ENCODE measurements around the gene CUL1.

CUL1 gene

GRCh38 chr7:148698397-148699023 is at the start of gene CUL1:
Gene CUL1, plus strand, starts transcription at chr7:148698903. Its CDS starts 31,220 bp downstream, at chr7:148730123.
- Histone ChIP-seq H3K27me3 (ENCODE audit: low read depth, low read length) (no peaks in the 10 kb centered on the region), H3K36me3 (ENCODE audit: control insufficient read depth in 1 of 2, insufficient read depth in 2 of 2, low read length in 2 of 2) (no peaks in the 10 kb centered on the region), H3K9me3 (ENCODE audit: control insufficient read depth in 1 of 2, low read length in 2 of 2) (no peaks in the 10 kb centered on the region), H3K4me3 (ENCODE audit: low read depth in 1 of 2, low read length in 2 of 2) (peak within 1 kb of the TSS; percentile 90 to 91), H3K27ac (ENCODE audit: low read length) (peak within 1 kb of the TSS; percentile 87), H3K4me1 (ENCODE audit: control insufficient read depth in 1 of 2, insufficient read depth in 2 of 2, low read length in 2 of 2) (peaks cover 16 to 33% of the 10 kb centered on the region in 2 donors)

DNA sequence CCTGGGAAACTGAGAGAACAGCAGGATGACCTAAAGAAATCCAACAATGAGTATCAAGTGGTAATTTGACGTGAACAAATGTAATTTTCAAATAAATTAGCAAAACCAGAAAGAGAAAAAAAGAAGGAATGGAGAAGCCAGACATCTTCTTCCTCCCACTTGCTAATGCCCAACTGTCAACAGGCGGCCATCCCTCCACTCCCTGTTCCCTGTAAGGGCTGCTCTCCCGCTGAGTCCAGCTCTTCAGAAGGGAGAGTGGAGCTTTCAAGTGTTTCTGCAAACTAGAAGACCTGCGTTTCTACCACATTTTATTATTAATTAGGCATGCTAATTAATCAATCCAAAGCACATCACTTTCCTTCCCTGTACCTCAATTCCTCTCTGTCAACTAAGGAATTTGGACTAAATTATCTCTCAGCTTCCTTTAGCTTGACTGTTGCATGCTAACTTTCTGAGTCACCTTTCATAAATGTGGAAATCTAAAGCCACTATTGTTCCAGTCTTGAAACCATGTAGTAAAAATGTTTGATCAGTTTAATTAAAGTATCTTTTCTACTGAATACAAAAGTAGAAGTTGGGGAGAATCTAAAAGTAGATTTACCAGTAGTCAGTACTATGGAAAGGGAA is 48.4 kb upstream of the CUL1 start:
- Histone ChIP-seq H3K27me3 (ENCODE audit: low read depth, low read length) (no peaks in the 10 kb centered on the region), H3K4me3 (ENCODE audit: low read depth in 1 of 2, low read length in 2 of 2) (no peak overlapping the region), H3K9me3 (ENCODE audit: control insufficient read depth in 1 of 2, low read length in 2 of 2) (no peaks in the 10 kb centered on the region)

DNA sequence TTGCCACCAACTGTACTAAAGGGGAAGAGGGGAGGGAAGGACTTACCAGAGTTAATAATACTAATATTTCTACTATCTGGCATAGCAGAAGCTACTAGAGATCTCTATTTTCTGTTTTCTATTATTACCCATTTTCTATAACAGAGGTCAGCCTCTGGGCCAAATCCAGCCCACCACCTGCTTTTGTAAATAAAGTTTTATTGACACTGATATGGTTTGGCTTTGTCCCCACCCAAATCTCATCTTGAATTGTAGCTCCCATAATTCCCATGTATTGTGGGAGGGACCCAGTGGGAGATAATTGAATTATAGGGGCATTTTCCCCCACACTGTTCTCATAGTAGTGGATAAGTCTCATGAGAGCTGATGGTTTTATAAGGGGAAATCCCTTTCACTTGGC is 45.9 kb upstream of the CUL1 start:
- Histone ChIP-seq H3K36me3 (ENCODE audit: control insufficient read depth in 1 of 2, insufficient read depth in 2 of 2, low read length in 2 of 2) (no peaks in the 10 kb centered on the region), H3K27ac (ENCODE audit: low read length) (no peak overlapping the region), H3K27me3 (ENCODE audit: low read depth, low read length) (no peaks in the 10 kb centered on the region), H3K9me3 (ENCODE audit: control insufficient read depth in 1 of 2, low read length in 2 of 2) (no peaks in the 10 kb centered on the region), H3K4me3 (ENCODE audit: low read depth in 1 of 2, low read length in 2 of 2) (no peak overlapping the region), H3K4me1 (ENCODE audit: control insufficient read depth in 1 of 2, insufficient read depth in 2 of 2, low read length in 2 of 2) (no peaks in the 10 kb centered on the region)

More for the DNA sequence above, 48.4 kb upstream of the CUL1 start:
- Histone ChIP-seq H3K27ac (ENCODE audit: low read length) (no peak overlapping the region), H3K4me1 (ENCODE audit: control insufficient read depth in 1 of 2, insufficient read depth in 2 of 2, low read length in 2 of 2) (no peaks in the 10 kb centered on the region), H3K36me3 (ENCODE audit: control insufficient read depth in 1 of 2, insufficient read depth in 2 of 2, low read length in 2 of 2) (no peaks in the 10 kb centered on the region)

DNA sequence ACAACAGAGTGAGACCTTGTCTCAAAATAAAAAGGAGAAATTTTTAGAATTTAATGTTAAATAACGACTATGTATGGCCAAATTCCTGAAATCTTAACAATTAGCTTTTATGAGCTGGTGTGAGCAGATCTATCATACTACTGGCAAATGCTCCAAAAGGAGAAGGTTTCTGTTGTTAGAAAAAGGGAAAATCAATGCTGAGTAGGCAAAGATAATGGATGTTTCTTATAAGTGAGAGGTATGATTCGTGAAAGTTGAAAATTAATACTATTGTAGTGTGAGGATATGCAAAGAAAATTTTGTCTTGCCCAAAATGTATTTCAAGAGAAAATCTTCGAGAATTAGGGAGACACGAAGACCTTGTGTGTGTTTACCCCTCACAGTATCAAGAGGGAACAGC is 40.8 kb upstream of the CUL1 start:
- Histone ChIP-seq H3K27me3 (ENCODE audit: low read depth, low read length) (no peaks in the 10 kb centered on the region), H3K4me1 (ENCODE audit: control insufficient read depth in 1 of 2, insufficient read depth in 2 of 2, low read length in 2 of 2) (no peaks in the 10 kb centered on the region), H3K9me3 (ENCODE audit: control insufficient read depth in 1 of 2, low read length in 2 of 2) (no peaks in the 10 kb centered on the region), H3K36me3 (ENCODE audit: control insufficient read depth in 1 of 2, insufficient read depth in 2 of 2, low read length in 2 of 2) (no peaks in the 10 kb centered on the region), H3K4me3 (ENCODE audit: low read depth in 1 of 2, low read length in 2 of 2) (no peak overlapping the region), H3K27ac (ENCODE audit: low read length) (no peak overlapping the region)

DNA sequence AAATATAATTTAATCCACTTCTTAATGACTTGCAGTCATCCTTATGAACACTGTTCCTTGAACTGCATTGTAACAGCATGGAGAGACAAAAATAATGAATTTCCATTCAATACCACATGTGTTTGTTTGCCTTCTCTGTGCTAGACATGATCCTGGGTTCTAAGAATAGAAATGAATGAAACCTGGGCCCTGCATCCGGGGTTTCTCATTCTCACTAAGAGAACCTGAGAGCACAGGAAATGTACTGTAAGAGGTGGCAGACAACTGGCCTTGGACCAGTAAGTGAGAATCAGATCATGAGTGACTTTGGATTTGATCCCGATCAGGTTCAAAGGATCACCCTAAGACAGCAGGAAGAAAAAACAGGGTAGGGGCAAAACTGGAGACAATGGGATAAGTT is 37.2 kb upstream of the CUL1 start:
- Histone ChIP-seq H3K27ac (ENCODE audit: low read length) (no peak overlapping the region), H3K36me3 (ENCODE audit: control insufficient read depth in 1 of 2, insufficient read depth in 2 of 2, low read length in 2 of 2) (no peaks in the 10 kb centered on the region), H3K9me3 (ENCODE audit: control insufficient read depth in 1 of 2, low read length in 2 of 2) (no peaks in the 10 kb centered on the region), H3K4me3 (ENCODE audit: low read depth in 1 of 2, low read length in 2 of 2) (no peak overlapping the region), H3K27me3 (ENCODE audit: low read depth, low read length) (no peaks in the 10 kb centered on the region), H3K4me1 (ENCODE audit: control insufficient read depth in 1 of 2, insufficient read depth in 2 of 2, low read length in 2 of 2) (no peaks in the 10 kb centered on the region)

DNA sequence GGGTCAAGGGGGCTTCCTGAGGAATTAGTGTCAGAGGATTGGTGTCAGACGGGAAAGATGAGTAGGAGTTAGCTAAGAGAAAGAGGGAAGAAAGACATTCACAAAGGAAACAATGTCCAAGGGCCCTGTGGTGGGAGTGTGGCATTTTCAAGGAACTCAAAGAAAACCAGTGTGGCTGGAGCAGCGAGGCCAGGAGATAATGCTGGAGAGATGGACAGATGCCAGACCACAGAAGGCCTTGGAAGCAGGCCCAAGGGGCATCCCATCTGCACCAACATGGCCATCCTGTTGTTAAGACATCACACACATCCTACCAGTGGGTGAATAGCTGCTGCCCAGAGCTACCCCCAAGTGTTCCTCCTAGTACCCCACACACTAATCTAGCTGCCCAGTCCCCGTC is 36.1 kb upstream of the CUL1 start:
- Histone ChIP-seq H3K27ac (ENCODE audit: low read length) (no peak overlapping the region), H3K36me3 (ENCODE audit: control insufficient read depth in 1 of 2, insufficient read depth in 2 of 2, low read length in 2 of 2) (no peaks in the 10 kb centered on the region), H3K9me3 (ENCODE audit: control insufficient read depth in 1 of 2, low read length in 2 of 2) (no peaks in the 10 kb centered on the region), H3K4me3 (ENCODE audit: low read depth in 1 of 2, low read length in 2 of 2) (no peak overlapping the region), H3K4me1 (ENCODE audit: control insufficient read depth in 1 of 2, insufficient read depth in 2 of 2, low read length in 2 of 2) (no peaks in the 10 kb centered on the region), H3K27me3 (ENCODE audit: low read depth, low read length) (no peaks in the 10 kb centered on the region)

DNA sequence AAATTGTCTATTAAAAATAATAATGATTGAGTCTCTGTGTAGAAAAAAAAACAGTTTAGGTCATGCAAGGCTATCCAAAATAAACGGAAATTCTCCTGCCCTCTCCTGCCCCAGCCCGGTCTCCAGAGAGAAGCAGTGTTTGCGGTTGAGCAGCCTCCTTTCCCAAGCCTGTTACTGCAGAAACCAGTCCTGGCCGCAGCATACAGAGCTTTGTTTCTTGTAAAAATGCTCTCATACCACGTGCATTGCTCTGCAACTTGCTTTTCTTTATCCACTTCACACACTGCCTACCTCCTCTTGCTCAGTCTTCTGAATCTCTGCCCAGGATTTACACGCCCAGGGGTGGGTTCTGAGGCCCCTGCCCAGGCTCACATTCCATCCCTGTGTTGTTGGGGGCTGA is 34.4 kb upstream of the CUL1 start:
- Histone ChIP-seq H3K36me3 (ENCODE audit: control insufficient read depth in 1 of 2, insufficient read depth in 2 of 2, low read length in 2 of 2) (no peaks in the 10 kb centered on the region), H3K9me3 (ENCODE audit: control insufficient read depth in 1 of 2, low read length in 2 of 2) (no peaks in the 10 kb centered on the region), H3K4me3 (ENCODE audit: low read depth in 1 of 2, low read length in 2 of 2) (no peak overlapping the region), H3K27ac (ENCODE audit: low read length) (no peak overlapping the region), H3K27me3 (ENCODE audit: low read depth, low read length) (no peaks in the 10 kb centered on the region), H3K4me1 (ENCODE audit: control insufficient read depth in 1 of 2, insufficient read depth in 2 of 2, low read length in 2 of 2) (no peaks in the 10 kb centered on the region)

GRCh38 chr7:148665221-148665620 is 33.5 kb upstream of the CUL1 start:
- no peaks in the 10 kb centered on the region for H3K9me3 ChIP-seq (ENCODE audit: control insufficient read depth in 1 of 2, low read length in 2 of 2)
- no peak overlapping the region for H3K4me3 ChIP-seq (ENCODE audit: low read depth in 1 of 2, low read length in 2 of 2)
- no peaks in the 10 kb centered on the region for H3K36me3 ChIP-seq (ENCODE audit: control insufficient read depth in 1 of 2, insufficient read depth in 2 of 2, low read length in 2 of 2)
- H3K4me1 ChIP-seq (ENCODE audit: control insufficient read depth in 1 of 2, insufficient read depth in 2 of 2, low read length in 2 of 2) = no peaks in the 10 kb centered on the region
- no peak overlapping the region for H3K27ac ChIP-seq (ENCODE audit: low read length)
- no peaks in the 10 kb centered on the region for H3K27me3 ChIP-seq (ENCODE audit: low read depth, low read length)

DNA sequence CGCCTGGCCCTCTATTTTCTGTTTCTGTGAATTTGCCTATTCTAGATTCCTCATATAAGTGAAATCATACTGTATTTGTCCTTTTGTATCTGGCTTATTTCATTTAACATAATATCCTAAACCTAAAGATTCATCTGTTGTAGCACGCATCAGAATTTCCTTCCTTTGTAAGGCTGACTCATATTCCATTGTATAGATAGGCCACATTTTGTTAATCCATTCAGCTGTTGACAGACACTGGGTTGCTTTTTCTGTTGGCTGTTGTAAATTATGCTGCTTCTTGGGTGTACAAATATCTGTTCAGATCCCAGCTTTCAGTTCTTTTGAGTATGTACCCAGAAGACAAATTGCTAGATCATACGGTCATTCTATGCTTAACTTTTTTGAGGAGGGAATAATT is 28.8 kb upstream of the CUL1 start:
- no peaks in the 10 kb centered on the region for H3K27me3 ChIP-seq (ENCODE audit: low read depth, low read length)
- H3K9me3 ChIP-seq (ENCODE audit: control insufficient read depth in 1 of 2, low read length in 2 of 2) = peaks cover 0 to 3% of the 10 kb centered on the region in 2 donors

GRCh38 chr7:148670374-148670773 is 28.3 kb upstream of the CUL1 start:
- Histone ChIP-seq H3K27ac (ENCODE audit: low read length) (no peak overlapping the region), H3K4me1 (ENCODE audit: control insufficient read depth in 1 of 2, insufficient read depth in 2 of 2, low read length in 2 of 2) (no peaks in the 10 kb centered on the region), H3K9me3 (ENCODE audit: control insufficient read depth in 1 of 2, low read length in 2 of 2) (peaks cover 0 to 6% of the 10 kb centered on the region in 2 donors), H3K4me3 (ENCODE audit: low read depth in 1 of 2, low read length in 2 of 2) (no peak overlapping the region), H3K27me3 (ENCODE audit: low read depth, low read length) (no peaks in the 10 kb centered on the region), H3K36me3 (ENCODE audit: control insufficient read depth in 1 of 2, insufficient read depth in 2 of 2, low read length in 2 of 2) (no peaks in the 10 kb centered on the region)

More for the DNA sequence above, 28.8 kb upstream of the CUL1 start:
- Histone ChIP-seq H3K27ac (ENCODE audit: low read length) (no peak overlapping the region), H3K4me1 (ENCODE audit: control insufficient read depth in 1 of 2, insufficient read depth in 2 of 2, low read length in 2 of 2) (no peaks in the 10 kb centered on the region), H3K4me3 (ENCODE audit: low read depth in 1 of 2, low read length in 2 of 2) (no peak overlapping the region), H3K36me3 (ENCODE audit: control insufficient read depth in 1 of 2, insufficient read depth in 2 of 2, low read length in 2 of 2) (no peaks in the 10 kb centered on the region)

DNA sequence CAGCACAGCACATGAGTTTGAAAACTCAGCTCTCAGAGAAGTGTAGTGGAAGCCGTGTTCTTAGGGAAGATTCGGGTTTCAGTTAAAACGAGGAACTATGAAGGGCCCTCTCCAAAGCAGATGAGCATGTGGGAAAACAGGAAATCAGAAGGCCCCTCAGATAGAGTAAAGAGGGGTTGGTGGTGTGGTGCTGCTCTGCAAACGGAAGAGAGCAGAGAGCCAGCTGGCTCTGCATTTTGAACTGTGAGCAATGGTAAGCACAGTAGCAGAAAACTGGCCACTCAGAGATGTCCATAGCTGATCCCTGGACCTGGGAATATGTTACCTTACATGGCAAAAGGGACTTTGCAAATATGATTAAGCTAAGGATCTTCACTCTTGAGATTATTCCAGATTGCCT is 27.9 kb upstream of the CUL1 start:
- no peaks in the 10 kb centered on the region for H3K27me3 ChIP-seq (ENCODE audit: low read depth, low read length)
- no peaks in the 10 kb centered on the region for H3K4me1 ChIP-seq (ENCODE audit: control insufficient read depth in 1 of 2, insufficient read depth in 2 of 2, low read length in 2 of 2)
- H3K36me3 ChIP-seq (ENCODE audit: control insufficient read depth in 1 of 2, insufficient read depth in 2 of 2, low read length in 2 of 2) = no peaks in the 10 kb centered on the region
- H3K9me3 ChIP-seq (ENCODE audit: control insufficient read depth in 1 of 2, low read length in 2 of 2) = peaks cover 0 to 6% of the 10 kb centered on the region in 2 donors
- no peak overlapping the region for H3K27ac ChIP-seq (ENCODE audit: low read length)
- H3K4me3 ChIP-seq (ENCODE audit: low read depth in 1 of 2, low read length in 2 of 2) = no peak overlapping the region

GRCh38 chr7:148672041-148672440 is 26.7 kb upstream of the CUL1 start:
- Histone ChIP-seq H3K27ac (ENCODE audit: low read length) (no peak overlapping the region), H3K9me3 (ENCODE audit: control insufficient read depth in 1 of 2, low read length in 2 of 2) (peaks cover 0 to 6% of the 10 kb centered on the region in 2 donors), H3K27me3 (ENCODE audit: low read depth, low read length) (no peaks in the 10 kb centered on the region), H3K4me1 (ENCODE audit: control insufficient read depth in 1 of 2, insufficient read depth in 2 of 2, low read length in 2 of 2) (no peaks in the 10 kb centered on the region), H3K36me3 (ENCODE audit: control insufficient read depth in 1 of 2, insufficient read depth in 2 of 2, low read length in 2 of 2) (no peaks in the 10 kb centered on the region), H3K4me3 (ENCODE audit: low read depth in 1 of 2, low read length in 2 of 2) (no peak overlapping the region)
